ENCODE measurements around the gene MFAP2. TPM values are rescaled to one million over a fixed set of nuclear protein-coding genes. Genes with fewer than 3 reads are reported as not detected.

Gene MFAP2
- total RNA-seq, 1 experiment from 2014 or later = 152 TPM

DNA sequence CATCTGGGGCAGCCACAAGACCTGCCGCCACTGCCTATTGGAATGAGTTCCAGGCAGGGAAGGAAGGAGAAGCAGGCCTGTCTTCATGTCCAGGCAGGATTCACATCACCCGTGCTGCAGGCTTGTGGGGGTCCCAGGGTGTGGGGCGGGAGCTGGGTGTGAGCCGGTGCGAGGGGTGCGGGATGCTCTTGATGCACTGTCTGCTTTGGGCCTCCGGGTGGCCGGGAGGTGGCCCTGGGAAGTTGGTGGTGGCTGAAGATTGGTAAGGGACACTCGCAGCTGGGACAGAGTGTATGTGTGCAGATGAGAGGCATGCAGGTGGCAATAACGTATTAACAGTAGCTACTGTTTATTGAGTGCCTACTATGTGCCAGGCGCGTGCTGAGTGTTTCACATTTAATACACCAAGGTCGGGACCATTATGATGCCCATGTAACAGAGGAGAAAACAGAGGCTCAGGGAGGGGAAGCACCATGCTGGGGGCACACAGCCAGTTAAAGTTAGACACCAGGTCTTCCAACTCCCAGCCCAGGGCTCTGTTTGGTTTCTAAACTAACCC, 55.4 kb downstream of the MFAP2 start:
- peak overlapping the region in 1 of 3 experiments; percentile 48; a peak in 2 of 7 replicates for H3K27ac Mint-ChIP-seq
- peaks cover 6% of the 10 kb centered on the region; the same call in 1 of the 2 replicates for H3K79me2 ChIP-seq (ENCODE audit: insufficient read depth, low read length)
- no CpG with 5 or more reads among the region's 13 CpGs for WGBS (ENCODE audit: extremely low coverage, insufficient read length, low lambda C conversion rate)
- H2BK120ac ChIP-seq (ENCODE audit: low read depth, low read length, poor library complexity, severe bottlenecking) = no peak overlapping the region
- no peaks in the 10 kb centered on the region for H3K9me3 ChIP-seq (ENCODE audit: control insufficient read depth, low read depth, low read length)
- H3K4me2 ChIP-seq (ENCODE audit: insufficient read depth, insufficient read length, low read length) = no peak overlapping the region
- no peak overlapping the region for H3K4ac ChIP-seq (ENCODE audit: low read depth, low read length)
- no peak overlapping the region for H4K8ac ChIP-seq (replicated peaks; ENCODE audit: insufficient read length, low read depth, low read length)
- no peak overlapping the region for H2AK5ac ChIP-seq (ENCODE audit: insufficient read length, low read length)
- peak; percentile 38 for DNase-seq
- no peaks in the 10 kb centered on the region for H3K27me3 Mint-ChIP-seq (ENCODE audit: low read depth)
- H3K18ac ChIP-seq (ENCODE audit: insufficient read length, low read depth, low read length) = no peak overlapping the region
- H4K5ac ChIP-seq (ENCODE audit: insufficient read length, low read depth, low read length) = no peak overlapping the region
- H3K56ac ChIP-seq (ENCODE audit: insufficient read length, low read depth, low read length) = no peak overlapping the region
- no peaks in the 10 kb centered on the region for H3K4me1 ChIP-seq (ENCODE audit: insufficient read depth, low read length)
- H3K9ac ChIP-seq (ENCODE audit: extremely low read depth, insufficient read length, low read length) = no peak overlapping the region
- H3K4me1 Mint-ChIP-seq = peaks cover 31 to 55% of the 10 kb centered on the region in 2 experiments
- H3K27me3 ChIP-seq (ENCODE audit: insufficient read depth, low read length) = no peaks in the 10 kb centered on the region
- TF ChIP-seq, protein P1, sequence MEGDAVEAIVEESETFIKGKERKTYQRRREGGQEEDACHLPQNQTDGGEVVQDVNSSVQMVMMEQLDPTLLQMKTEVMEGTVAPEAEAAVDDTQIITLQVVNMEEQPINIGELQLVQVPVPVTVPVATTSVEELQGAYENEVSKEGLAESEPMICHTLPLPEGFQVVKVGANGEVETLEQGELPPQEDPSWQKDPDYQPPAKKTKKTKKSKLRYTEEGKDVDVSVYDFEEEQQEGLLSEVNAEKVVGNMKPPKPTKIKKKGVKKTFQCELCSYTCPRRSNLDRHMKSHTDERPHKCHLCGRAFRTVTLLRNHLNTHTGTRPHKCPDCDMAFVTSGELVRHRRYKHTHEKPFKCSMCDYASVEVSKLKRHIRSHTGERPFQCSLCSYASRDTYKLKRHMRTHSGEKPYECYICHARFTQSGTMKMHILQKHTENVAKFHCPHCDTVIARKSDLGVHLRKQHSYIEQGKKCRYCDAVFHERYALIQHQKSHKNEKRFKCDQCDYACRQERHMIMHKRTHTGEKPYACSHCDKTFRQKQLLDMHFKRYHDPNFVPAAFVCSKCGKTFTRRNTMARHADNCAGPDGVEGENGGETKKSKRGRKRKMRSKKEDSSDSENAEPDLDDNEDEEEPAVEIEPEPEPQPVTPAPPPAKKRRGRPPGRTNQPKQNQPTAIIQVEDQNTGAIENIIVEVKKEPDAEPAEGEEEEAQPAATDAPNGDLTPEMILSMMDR (conservative IDR thresholded peaks at IDR 0.05) = peak; percentile 32; the same call in 2 of the 3 replicates
- no peak overlapping the region for H3K14ac ChIP-seq (ENCODE audit: insufficient read depth, low read length)
- no peak overlapping the region for H3K27ac ChIP-seq (ENCODE audit: insufficient read length, low read depth, low read length)
- no peaks in the 10 kb centered on the region for H4K20me1 ChIP-seq (ENCODE audit: control insufficient read depth, insufficient read depth, insufficient read length)
- H3K36me3 Mint-ChIP-seq (ENCODE audit: insufficient read depth in 1 of 3, low read depth in 3 of 3) = peaks cover 0 to 7% (median 2%) of the 10 kb centered on the region in 3 experiments; a peak in 4 of 7 replicates
- H2AFZ ChIP-seq (ENCODE audit: low read length) = no peak overlapping the region
- no peak overlapping the region for H3T11ph ChIP-seq (ENCODE audit: low read length)
- H3K23ac ChIP-seq (ENCODE audit: insufficient read length, low read depth, low read length) = no peak overlapping the region
- no peak overlapping the region; a peak in 1 of 5 replicates for H3K4me3 Mint-ChIP-seq
- no peak overlapping the region for H2BK5ac ChIP-seq (ENCODE audit: insufficient read length, low read length)
- H4K91ac ChIP-seq (ENCODE audit: insufficient read length, low read depth, low read length) = no peak overlapping the region
- no peak overlapping the region for H2BK12ac ChIP-seq (ENCODE audit: insufficient read length, low read depth, low read length)
- H3K23me2 ChIP-seq (ENCODE audit: insufficient read length, low read depth, low read length, poor library complexity, severe bottlenecking) = peaks cover 5% of the 10 kb centered on the region
- no peaks in the 10 kb centered on the region for H3K79me1 ChIP-seq (ENCODE audit: insufficient read depth, low read depth, low read length, poor library complexity, severe bottlenecking)
- no peak overlapping the region for H2BK20ac ChIP-seq (ENCODE audit: low read depth, low read length, poor library complexity, severe bottlenecking)
- H2BK15ac ChIP-seq (ENCODE audit: low read depth, low read length) = no peak overlapping the region
- no peaks in the 10 kb centered on the region for H3K9me3 Mint-ChIP-seq

Other genes starting within 250 kb of the MFAP2 start
- gene RNU1-4, start 240.1 kb downstream of the MFAP2 start, total RNA-seq (2021) = 1,874 and 2,051 TPM in 2 replicates
- 1,874 and 2,051 TPM in 2 replicates for gene RNU1-2, start 84.6 kb downstream of the MFAP2 start, total RNA-seq (2021)
- 40.2 and 40.7 TPM in 2 replicates for gene CROCC, start 58.7 kb downstream of the MFAP2 start, total RNA-seq (2021)
- 53.6 and 62.0 TPM in 2 replicates for gene ATP13A2, start 31.3 kb upstream of the MFAP2 start, total RNA-seq (2021)
- 76.7 and 77.5 TPM in 2 replicates for gene SDHB, start 73.4 kb upstream of the MFAP2 start, total RNA-seq (2021)
- 3.0 and 3.9 TPM in 2 replicates for gene PADI2, start 138.8 kb upstream of the MFAP2 start, total RNA-seq (2021)
- gene PADI1, start 224.5 kb upstream of the MFAP2 start, total RNA-seq (2021) = 0.20 and 0.24 TPM in 2 replicates

Data from H9 (cell line).